Mucosa of rectum (tissue), 2 donors: ENCODE measurements around the gene STYXL2.
A peak's percentile ranks its signal among the peaks of the same experiment; 100 is the strongest.

Experiments
- H3K27ac ChIP-seq, 2 donors: one replicate each; pipeline ENCODE4 v1.7.0; 2013; ENCODE audit warnings: inconsistent platforms in 2 of 2, low read depth in 2 of 2, low read length in 2 of 2
- H3K27me3 ChIP-seq, 2 donors: one replicate each; pipeline ENCODE4 v1.7.0; 2013; ENCODE audit warnings: low read length in 2 of 2; ENCODE audit not compliant: control insufficient read depth in 2 of 2, insufficient read depth in 2 of 2
- H3K36me3 ChIP-seq, 2 donors: one replicate each; pipeline ENCODE4 v1.7.0; 2013; ENCODE audit warnings: low read length in 2 of 2; ENCODE audit not compliant: control insufficient read depth in 2 of 2, insufficient read depth in 2 of 2
- H3K4me1 ChIP-seq, 2 donors: one replicate each; pipeline ENCODE4 v1.7.0; 2013; ENCODE audit warnings: low read length in 2 of 2, mild to moderate bottlenecking in 1 of 2; ENCODE audit not compliant: control insufficient read depth in 2 of 2, insufficient read depth in 2 of 2
- H3K4me3 ChIP-seq, 2 donors: one replicate each; pipeline ENCODE4 v1.7.0; 2013; ENCODE audit warnings: low read length in 2 of 2
- H3K9ac ChIP-seq, 2 donors: one replicate each; pipeline ENCODE4 v1.7.0; 2013; ENCODE audit warnings: low read length in 2 of 2, low read depth in 1 of 2, mild to moderate bottlenecking in 1 of 2
- H3K9me3 ChIP-seq, 2 donors: one replicate each; pipeline ENCODE4 v1.7.0; 2013; ENCODE audit warnings: low read length in 2 of 2; ENCODE audit not compliant: control insufficient read depth in 2 of 2
- donor health status: healthy.
- donor health status: Normal muscosa, but diverticular disease.

STYXL2 gene

DNA sequence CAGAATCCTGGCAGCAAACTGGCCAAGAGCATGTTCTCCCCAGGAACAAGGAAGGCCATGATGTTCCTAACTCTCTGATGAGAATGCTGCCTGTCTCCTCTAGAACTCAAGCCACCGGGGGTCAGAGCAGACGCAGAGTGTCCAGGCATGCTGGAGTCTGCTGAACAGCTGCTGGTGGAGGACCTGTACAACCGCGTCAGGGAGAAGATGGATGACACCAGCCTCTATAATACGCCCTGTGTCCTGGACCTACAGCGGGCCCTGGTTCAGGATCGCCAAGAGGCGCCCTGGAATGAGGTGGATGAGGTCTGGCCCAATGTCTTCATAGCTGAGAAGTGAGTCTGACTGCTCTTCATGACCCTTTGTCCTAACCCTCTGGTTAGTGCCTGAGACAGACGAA, 23.4 kb downstream of the STYXL2 start:
- no peak overlapping the region for H3K9ac ChIP-seq
- H3K27me3 ChIP-seq: peaks cover 0 to 2% of the 10 kb centered on the region in 2 donors
- no peaks in the 10 kb centered on the region for H3K9me3 ChIP-seq
- no peaks in the 10 kb centered on the region for H3K36me3 ChIP-seq
- H3K4me3 ChIP-seq: no peak overlapping the region
- peaks cover 10 to 15% of the 10 kb centered on the region in 2 donors for H3K4me1 ChIP-seq
- H3K27ac ChIP-seq: no peak overlapping the region

DNA sequence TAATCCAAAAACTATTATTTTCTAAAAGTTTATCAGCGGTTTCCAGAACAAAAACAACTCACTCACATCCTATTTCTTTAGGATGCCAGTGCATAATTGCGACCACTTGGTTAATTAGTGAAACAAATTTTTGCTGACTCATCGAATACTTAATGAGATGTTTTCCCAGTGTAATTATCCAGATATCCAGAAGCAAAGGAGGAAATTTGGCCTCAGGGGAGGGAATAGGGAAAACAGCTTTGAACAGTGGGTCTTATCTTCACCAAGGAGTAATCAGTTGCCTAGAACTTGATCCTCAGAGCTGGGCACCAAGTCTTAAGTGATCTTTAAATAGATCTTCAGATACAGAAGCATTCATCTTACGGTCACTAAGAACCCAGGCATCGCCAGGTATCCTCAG, 24.3 kb downstream of the STYXL2 start:
- no peak overlapping the region for H3K27ac ChIP-seq
- H3K4me3 ChIP-seq: no peak overlapping the region
- H3K36me3 ChIP-seq: no peaks in the 10 kb centered on the region
- peaks cover 0 to 2% of the 10 kb centered on the region in 2 donors for H3K27me3 ChIP-seq
- no peak overlapping the region for H3K9ac ChIP-seq
- H3K9me3 ChIP-seq: no peaks in the 10 kb centered on the region
- H3K4me1 ChIP-seq: peaks cover 11 to 16% of the 10 kb centered on the region in 2 donors

DNA sequence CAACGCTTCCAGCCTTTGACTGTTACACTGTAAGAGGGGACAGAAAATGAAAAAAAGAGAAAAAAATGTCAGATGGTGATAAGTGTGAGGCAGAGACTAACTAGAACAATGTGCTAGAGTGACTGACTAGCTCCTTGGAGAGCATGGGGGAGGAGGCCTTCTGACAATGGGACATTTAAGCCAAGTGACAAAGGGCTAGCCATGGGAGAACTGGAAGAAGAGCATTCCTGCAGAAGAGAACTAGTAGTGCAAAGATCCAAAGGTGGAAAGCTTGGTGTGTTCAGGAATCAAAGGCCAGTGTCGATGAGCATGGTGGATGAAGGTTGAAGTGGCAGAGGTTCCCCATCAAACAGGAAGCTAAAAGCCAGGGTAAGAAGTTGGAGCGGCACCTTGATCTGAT, 25.8 kb downstream of the STYXL2 start:
- Histone ChIP-seq H3K9me3 (no peaks in the 10 kb centered on the region), H3K27ac (no peak overlapping the region), H3K36me3 (no peaks in the 10 kb centered on the region), H3K4me3 (no peak overlapping the region), H3K9ac (no peak overlapping the region), H3K4me1 (peaks cover 11 to 16% of the 10 kb centered on the region in 2 donors), H3K27me3 (peaks cover 0 to 2% of the 10 kb centered on the region in 2 donors)

DNA sequence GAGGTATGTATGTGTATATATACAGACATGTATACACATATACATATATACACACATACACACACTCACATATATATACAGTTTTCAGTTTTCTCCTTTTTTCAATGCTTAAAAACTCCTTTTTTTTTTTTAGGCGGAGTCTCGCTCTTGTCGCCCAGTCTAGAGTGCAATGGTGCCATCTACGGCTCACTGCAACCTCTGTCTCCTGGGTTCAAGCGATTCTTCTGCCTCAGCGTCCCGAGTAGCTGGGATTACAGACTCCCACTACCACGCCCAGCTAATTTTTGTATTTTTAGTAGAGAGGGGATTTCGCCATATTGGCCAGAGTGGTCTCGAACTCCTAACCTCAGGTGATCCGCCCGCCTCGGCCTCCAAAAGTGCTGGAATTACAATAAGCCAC, 27.0 kb downstream of the STYXL2 start:
- Histone ChIP-seq H3K9me3 (no peaks in the 10 kb centered on the region), H3K4me1 (peaks cover 11 to 16% of the 10 kb centered on the region in 2 donors), H3K9ac (peak overlapping the region; percentile 81 to 82), H3K36me3 (no peaks in the 10 kb centered on the region), H3K27ac (peak overlapping the region; percentile 88 to 91), H3K27me3 (peaks cover 0 to 2% of the 10 kb centered on the region in 2 donors), H3K4me3 (peak overlapping the region; percentile 73 to 77)

DNA sequence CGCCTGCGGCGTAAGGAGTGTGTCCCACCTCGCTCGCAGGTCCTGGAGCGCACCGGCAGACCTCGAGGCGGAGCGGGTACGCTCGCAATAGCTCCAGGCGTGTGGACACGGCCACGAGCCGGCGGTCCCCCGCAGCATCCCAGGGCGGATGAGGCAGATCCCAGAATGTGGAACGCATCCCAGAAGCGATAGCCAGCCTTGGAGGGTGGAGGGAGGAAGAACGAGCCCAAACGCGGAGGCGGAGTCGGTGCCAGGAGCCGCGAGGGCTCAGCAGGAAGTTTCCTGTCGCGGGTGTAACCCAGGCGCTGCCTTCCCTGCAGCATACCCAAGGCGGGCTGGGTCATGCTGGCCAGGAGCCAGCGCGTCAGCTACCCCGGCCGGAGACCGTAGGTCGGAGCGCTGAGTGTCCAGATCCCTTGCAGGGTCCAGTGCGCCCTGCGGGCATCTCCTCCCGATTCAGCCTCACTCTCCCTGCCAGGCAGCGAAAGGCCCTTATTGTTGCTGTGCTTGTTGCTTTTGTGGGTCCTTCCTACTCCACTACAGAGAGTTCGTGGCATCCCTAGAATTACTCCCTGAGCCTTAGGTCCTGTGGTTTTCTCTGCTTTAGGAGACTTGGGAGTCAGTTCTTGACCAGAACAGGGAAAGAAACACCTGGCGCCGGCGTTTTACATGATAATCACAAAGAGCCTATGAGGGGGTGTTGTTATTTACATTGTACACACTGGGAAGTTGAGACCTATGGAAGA, 27.7 kb downstream of the STYXL2 start:
- peak overlapping the region; percentile 88 to 91 for H3K27ac ChIP-seq
- no peaks in the 10 kb centered on the region for H3K9me3 ChIP-seq
- peaks cover 11 to 16% of the 10 kb centered on the region in 2 donors for H3K4me1 ChIP-seq
- H3K9ac ChIP-seq: peak overlapping the region; percentile 81 to 82
- H3K4me3 ChIP-seq: peak overlapping the region; percentile 73 to 77
- H3K36me3 ChIP-seq: no peaks in the 10 kb centered on the region
- H3K27me3 ChIP-seq: peaks cover 0 to 2% of the 10 kb centered on the region in 2 donors

DNA sequence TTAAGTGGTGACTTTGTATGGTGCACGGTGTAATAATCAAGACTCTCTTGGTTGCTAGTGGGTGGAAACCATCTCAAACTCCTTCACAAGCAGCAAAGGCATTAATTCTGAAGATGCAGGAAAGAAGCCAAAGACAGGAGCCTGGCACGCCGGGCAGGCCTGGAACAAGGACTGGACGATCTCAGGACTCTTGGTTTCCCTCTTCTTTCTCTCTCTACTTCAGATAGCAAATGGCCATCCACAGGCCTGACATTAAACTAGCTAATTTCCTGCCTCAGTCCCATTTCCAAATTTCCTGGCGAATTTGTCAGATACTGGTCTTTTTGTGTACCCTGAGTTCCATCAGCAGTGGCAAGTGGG, 28.2 kb downstream of the STYXL2 start:
- Histone ChIP-seq H3K27me3 (peaks cover 0 to 2% of the 10 kb centered on the region in 2 donors), H3K9ac (peak overlapping the region; percentile 81 to 82), H3K4me1 (peaks cover 11 to 16% of the 10 kb centered on the region in 2 donors), H3K27ac (peak overlapping the region; percentile 88 to 91), H3K36me3 (no peaks in the 10 kb centered on the region), H3K4me3 (peak overlapping the region in 1 of 2 donors; percentile 77), H3K9me3 (no peaks in the 10 kb centered on the region)

DNA sequence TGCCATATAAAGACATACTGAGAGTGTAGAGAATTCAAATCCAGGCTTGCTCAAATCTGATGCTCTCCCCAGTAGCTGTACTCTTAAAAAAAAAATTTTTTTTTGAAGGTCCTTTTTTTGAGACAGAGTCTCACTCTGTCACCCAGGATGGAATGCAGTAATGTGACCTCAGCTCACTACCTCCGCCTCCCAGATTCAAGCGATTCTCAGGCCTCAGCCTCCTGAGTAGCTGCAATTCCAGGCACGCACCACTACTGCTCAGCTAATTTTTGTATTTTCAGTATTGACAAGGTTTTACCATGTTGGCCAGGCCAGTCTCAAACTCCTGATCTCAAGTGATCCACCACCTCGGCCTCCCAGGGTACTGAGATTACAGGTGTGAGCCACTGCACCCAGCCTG, 28.7 kb downstream of the STYXL2 start:
- no peak overlapping the region for H3K9ac ChIP-seq
- no peak overlapping the region for H3K27ac ChIP-seq
- no peaks in the 10 kb centered on the region for H3K36me3 ChIP-seq

DNA sequence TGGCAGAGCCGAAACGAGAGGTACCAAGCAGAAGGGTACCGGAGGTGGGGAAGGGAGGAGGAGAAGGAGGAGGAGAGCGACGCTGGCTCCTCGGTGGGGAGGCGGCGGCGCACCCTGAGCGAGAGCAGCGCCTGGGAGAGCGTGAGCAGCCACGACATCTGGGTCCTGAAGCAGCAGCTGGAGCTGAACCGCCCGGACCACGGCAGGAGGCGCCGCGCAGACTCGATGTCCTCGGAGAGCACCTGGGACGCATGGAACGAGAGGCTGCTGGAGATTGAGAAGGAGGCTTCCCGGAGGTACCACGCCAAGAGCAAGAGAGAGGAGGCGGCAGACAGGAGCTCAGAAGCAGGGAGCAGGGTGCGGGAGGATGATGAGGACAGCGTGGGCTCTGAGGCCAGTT, 32.4 kb downstream of the STYXL2 start:
- H3K9me3 ChIP-seq: no peaks in the 10 kb centered on the region
- no peak overlapping the region for H3K4me3 ChIP-seq
- no peak overlapping the region for H3K9ac ChIP-seq
- H3K27ac ChIP-seq: no peak overlapping the region
- H3K4me1 ChIP-seq: peaks cover 13 to 15% of the 10 kb centered on the region in 2 donors
- H3K27me3 ChIP-seq: peaks cover 0 to 3% of the 10 kb centered on the region in 2 donors
- H3K36me3 ChIP-seq: no peaks in the 10 kb centered on the region

More for the DNA sequence above, 28.7 kb downstream of the STYXL2 start:
- H3K4me1 ChIP-seq: peaks cover 11 to 16% of the 10 kb centered on the region in 2 donors
- peaks cover 0 to 2% of the 10 kb centered on the region in 2 donors for H3K27me3 ChIP-seq
- H3K9me3 ChIP-seq: no peaks in the 10 kb centered on the region
- H3K4me3 ChIP-seq: no peak overlapping the region

DNA sequence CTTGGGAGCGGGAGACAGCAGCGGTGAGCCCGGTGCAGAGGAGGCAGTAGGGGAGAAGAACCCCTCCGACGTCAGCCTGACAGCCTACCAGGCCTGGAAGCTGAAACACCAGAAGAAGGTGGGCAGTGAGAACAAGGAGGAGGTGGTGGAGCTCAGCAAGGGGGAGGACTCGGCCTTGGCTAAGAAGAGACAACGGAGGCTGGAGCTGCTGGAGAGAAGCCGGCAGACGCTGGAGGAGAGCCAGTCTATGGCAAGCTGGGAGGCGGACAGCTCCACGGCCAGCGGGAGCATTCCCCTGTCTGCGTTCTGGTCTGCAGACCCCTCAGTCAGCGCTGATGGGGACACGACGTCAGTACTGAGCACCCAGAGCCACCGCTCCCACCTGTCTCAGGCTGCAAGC, 32.9 kb downstream of the STYXL2 start:
- H3K4me3 ChIP-seq: no peak overlapping the region
- no peaks in the 10 kb centered on the region for H3K36me3 ChIP-seq
- H3K27ac ChIP-seq: no peak overlapping the region
- H3K27me3 ChIP-seq: peaks cover 0 to 3% of the 10 kb centered on the region in 2 donors
- no peaks in the 10 kb centered on the region for H3K9me3 ChIP-seq
- H3K9ac ChIP-seq: no peak overlapping the region
- peaks cover 9 to 12% of the 10 kb centered on the region in 2 donors for H3K4me1 ChIP-seq

DNA sequence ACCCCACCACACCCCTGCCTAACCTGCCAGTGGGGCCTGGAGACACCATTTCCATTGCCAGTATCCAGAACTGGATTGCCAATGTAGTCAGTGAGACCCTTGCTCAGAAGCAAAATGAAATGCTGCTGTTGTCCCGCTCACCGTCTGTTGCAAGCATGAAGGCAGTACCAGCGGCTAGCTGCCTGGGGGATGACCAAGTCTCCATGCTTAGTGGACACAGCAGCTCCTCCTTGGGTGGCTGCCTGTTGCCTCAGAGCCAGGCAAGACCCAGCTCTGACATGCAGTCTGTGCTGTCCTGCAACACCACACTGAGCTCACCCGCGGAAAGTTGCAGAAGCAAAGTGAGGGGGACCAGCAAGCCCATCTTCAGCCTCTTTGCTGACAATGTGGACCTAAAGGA, 33.4 kb downstream of the STYXL2 start:
- Histone ChIP-seq H3K9ac (no peak overlapping the region), H3K4me3 (no peak overlapping the region), H3K4me1 (peaks cover 4 to 7% of the 10 kb centered on the region in 2 donors), H3K36me3 (no peaks in the 10 kb centered on the region), H3K9me3 (no peaks in the 10 kb centered on the region), H3K27ac (no peak overlapping the region), H3K27me3 (peaks cover 0 to 3% of the 10 kb centered on the region in 2 donors)
